Hepatocyte (in vitro differentiated cells): Measurements from ENCODE around the gene OR4F15.

Experiments used
- CTCF ChIP-seq: fragments of 200-600 bp; sonication (generic); IDR thresholded peaks from 2 replicates; pipeline ENCODE4 v1.5.1; 2016; ENCODE audit warnings: antibody characterized with exemption, mild to moderate bottlenecking; ENCODE audit not compliant: poor library complexity
- EZH2 ChIP-seq: fragments of 200-600 bp; sonication (generic); IDR thresholded peaks from 2 replicates; pipeline ENCODE4 v1.6.1; 2016; ENCODE audit warnings: antibody characterized with exemption, mild to moderate bottlenecking, borderline replicate concordance

GRCh38 chr15:101805605-101806345 lies 6.2 kb upstream of the OR4F15 start:
- TF ChIP-seq EZH2 (no peak), CTCF (no peak)
